Epithelial cell of esophagus (primary cell): ENCODE data around the gene CITED4.

ENCODE experiments used
- DNase-seq: peaks from one replicate; pipeline ENCODE4 v3.0.0; 2010; ENCODE audit warnings: low read depth
- H3K4me3 ChIP-seq: 2 replicates; pipeline ENCODE4 v1.5.1; 2011; ENCODE audit warnings: mild to moderate bottlenecking, low read length, control low read depth
- TF ChIP-seq, protein P1 (sequence below): IDR thresholded peaks from 2 replicates; pipeline ENCODE4 v1.5.1; 2011; ENCODE audit warnings: low read depth, mild to moderate bottlenecking, low read length, control low read depth, inconsistent platforms; ENCODE audit not compliant: insufficient read depth; ENCODE audit errors: missing control alignments

Gene CITED4

GRCh38 chr1:40876891-40877290, 14.7 kb upstream of the CITED4 start:
- TF ChIP-seq, protein P1, sequence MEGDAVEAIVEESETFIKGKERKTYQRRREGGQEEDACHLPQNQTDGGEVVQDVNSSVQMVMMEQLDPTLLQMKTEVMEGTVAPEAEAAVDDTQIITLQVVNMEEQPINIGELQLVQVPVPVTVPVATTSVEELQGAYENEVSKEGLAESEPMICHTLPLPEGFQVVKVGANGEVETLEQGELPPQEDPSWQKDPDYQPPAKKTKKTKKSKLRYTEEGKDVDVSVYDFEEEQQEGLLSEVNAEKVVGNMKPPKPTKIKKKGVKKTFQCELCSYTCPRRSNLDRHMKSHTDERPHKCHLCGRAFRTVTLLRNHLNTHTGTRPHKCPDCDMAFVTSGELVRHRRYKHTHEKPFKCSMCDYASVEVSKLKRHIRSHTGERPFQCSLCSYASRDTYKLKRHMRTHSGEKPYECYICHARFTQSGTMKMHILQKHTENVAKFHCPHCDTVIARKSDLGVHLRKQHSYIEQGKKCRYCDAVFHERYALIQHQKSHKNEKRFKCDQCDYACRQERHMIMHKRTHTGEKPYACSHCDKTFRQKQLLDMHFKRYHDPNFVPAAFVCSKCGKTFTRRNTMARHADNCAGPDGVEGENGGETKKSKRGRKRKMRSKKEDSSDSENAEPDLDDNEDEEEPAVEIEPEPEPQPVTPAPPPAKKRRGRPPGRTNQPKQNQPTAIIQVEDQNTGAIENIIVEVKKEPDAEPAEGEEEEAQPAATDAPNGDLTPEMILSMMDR = no peak
- no peak for DNase-seq
- H3K4me3 ChIP-seq = no peak overlapping the region

- no peak overlapping the region for H3K4me3 ChIP-seq
- no peak for DNase-seq
- TF ChIP-seq, protein P1 = no peak
Observed at GRCh38 chr1:40876436-40876761, 14.2 kb upstream of the CITED4 start.

DNA sequence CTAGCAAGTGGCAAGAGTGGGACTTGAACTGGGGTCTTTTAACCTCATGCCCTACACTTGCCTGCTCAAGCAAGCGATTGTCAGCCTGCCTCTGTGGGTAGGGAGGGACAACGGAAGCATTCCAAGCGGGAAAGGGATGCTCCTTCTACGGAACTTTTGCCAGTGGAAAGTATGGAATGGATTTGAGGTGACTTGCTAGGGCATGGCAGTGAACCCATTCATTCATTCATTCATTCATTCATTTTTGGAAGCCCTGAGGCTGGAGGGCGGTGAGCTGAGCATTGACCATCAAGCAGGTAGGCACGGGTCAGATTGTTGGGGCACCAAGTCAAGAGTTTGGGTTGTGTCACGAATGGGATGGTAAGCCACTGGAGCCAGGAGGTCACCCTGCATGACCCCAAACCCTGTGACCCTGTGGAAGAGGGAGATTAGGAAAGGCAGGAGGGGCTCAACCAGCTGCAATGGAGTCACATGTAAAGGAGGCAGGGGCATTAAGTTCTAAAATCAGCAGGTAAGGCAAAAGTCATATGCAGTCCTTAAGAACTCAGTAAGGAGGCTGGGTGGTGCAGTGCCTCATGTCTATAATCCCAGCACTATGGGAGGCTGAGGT, 11.8 kb upstream of the CITED4 start:
- no peak for DNase-seq
- no peak overlapping the region for H3K4me3 ChIP-seq
- TF ChIP-seq, protein P1 = no peak

- no peak overlapping the region for H3K4me3 ChIP-seq
- DNase-seq = no peak
- TF ChIP-seq, protein P1 = no peak
Observed at GRCh38 chr1:40872276-40872675, 10.1 kb upstream of the CITED4 start.

GRCh38 chr1:40870135-40870728, 8.1 kb upstream of the CITED4 start:
- H3K4me3 ChIP-seq = no peak overlapping the region
- TF ChIP-seq, protein P1 = no peak
- peak; percentile 58 for DNase-seq

- no peak overlapping the region for H3K4me3 ChIP-seq
- DNase-seq = peak; percentile 89
- TF ChIP-seq, protein P1 = peak; percentile 5
Observed at GRCh38 chr1:40868051-40868723, 6.0 kb upstream of the CITED4 start.
